KOPT-K1 (cell line): ENCODE measurements around the gene RBM7.

ENCODE experiments used
- H3K27ac ChIP-seq: fragments of 200-600 bp; sonication (generic); 2 replicates; pipeline ENCODE4 v1.5.1; 2016; ENCODE audit warnings: antibody characterized with exemption, mild to moderate bottlenecking, low read depth, low read length; ENCODE audit not compliant: poor library complexity, severe bottlenecking
- H3K36me3 ChIP-seq: fragments of 200-600 bp; sonication (generic); 2 replicates; pipeline ENCODE4 v1.5.1; 2017; ENCODE audit warnings: antibody characterized with exemption, mild to moderate bottlenecking, low read length, moderate library complexity; ENCODE audit not compliant: insufficient read depth
- H3K9me3 ChIP-seq: fragments of 200-600 bp; sonication (generic); 2 replicates; pipeline ENCODE4 v1.5.1; 2017; ENCODE audit warnings: antibody characterized with exemption, low read length, mild to moderate bottlenecking; ENCODE audit not compliant: insufficient read depth, poor library complexity, severe bottlenecking

The RBM7 gene

DNA sequence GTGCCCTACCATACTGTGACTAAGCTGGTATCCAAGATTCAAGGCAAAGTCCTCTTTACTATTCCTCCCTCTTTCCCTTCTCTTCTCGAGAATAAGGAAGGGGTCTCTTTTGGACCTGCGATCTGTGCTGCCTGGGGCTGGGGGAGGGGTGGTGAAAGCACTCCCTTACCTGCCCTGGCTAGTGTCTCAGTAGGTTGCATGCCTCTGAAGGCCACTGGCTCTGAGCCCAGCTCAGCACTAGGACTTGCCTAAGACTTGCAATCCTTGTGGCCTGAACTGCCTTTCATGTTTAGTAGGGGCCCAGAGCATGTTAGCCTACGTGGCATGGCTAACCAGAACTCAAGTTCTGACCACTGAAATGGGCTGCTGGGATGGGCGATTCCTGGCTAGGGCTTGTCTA, 25.8 kb downstream of the RBM7 start:
- no peaks in the 10 kb centered on the region for H3K9me3 ChIP-seq
- no peaks in the 10 kb centered on the region for H3K36me3 ChIP-seq
- H3K27ac ChIP-seq = no peak overlapping the region

DNA sequence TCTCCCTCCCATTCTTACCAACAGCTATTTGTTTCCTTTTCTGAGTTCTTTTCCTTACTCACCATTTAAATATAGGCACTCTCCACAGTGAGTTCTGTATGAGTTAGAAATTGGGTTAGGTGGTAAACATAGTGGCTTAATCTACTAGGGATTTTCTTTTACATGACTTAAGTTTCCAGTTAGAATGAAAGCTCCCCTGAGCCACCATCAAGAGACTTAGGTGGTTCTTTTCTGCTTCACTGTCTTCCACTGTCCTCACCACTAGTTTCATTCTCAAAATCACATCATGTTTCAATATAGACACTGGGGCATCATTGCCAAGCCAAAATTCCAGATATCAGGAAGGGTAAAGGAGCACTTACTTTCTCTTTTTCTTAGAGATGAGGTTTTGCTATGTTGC, 29.8 kb downstream of the RBM7 start:
- H3K36me3 ChIP-seq = no peaks in the 10 kb centered on the region
- no peak overlapping the region for H3K27ac ChIP-seq
- H3K9me3 ChIP-seq = no peaks in the 10 kb centered on the region

DNA sequence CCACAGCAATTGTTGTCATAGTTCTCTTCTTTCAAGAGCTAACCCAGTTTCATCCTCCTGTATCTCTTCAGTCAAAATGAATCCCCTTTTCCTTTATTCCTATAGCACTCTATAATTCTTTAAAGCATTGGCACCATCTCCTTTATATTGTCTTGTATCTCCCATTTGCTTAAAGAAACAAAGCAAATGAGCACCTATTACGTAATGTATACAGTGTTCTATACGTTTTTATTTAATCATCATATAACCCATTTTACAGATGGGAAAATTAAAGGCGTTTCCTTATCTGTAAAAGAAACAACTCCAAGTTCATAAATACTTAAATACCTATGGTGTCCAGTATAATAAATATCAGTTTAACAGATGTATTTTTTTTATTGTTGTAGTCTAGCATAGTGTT, 32.4 kb downstream of the RBM7 start:
- Histone ChIP-seq H3K27ac (no peak overlapping the region), H3K36me3 (no peaks in the 10 kb centered on the region), H3K9me3 (no peaks in the 10 kb centered on the region)

DNA sequence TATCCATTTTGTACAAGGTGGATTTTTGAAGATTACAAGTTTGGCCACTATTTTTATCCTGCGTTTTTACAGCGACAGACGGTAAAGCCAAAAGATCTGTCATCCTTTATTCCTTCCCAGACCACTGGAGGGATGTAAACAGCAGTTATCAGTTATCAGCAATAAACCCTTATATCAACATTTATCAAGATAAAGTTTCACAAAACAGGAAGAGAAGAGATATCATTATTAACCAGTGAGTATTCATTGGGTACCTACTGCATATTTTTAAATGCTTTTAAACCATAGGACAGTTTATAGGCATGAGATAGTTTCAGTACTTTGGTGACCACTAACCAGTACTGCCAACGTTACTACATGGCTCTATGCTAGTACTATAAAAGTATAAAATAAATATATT, 32.9 kb downstream of the RBM7 start:
- no peak overlapping the region for H3K27ac ChIP-seq
- H3K36me3 ChIP-seq = no peaks in the 10 kb centered on the region
- H3K9me3 ChIP-seq = no peaks in the 10 kb centered on the region

DNA sequence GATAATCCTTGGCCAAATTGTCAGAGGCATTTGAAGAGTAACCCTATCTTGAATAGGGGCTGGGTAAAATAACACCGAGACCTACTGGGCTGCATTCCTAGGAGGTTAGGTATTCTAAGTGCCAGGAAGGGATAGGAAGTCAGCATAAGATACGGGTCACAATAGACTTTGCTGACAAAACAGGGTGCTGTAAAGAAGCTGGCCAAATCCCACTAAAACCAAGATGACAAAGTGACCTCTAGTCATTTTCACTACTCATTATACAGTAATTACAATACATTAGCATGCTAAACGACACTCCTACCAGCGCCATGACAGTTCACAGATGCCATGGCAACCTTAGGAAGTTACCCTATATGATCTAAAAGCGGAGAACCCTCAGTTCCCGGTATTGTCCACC, 37.8 kb downstream of the RBM7 start:
- Histone ChIP-seq H3K27ac (no peak overlapping the region), H3K9me3 (no peaks in the 10 kb centered on the region), H3K36me3 (no peaks in the 10 kb centered on the region)

DNA sequence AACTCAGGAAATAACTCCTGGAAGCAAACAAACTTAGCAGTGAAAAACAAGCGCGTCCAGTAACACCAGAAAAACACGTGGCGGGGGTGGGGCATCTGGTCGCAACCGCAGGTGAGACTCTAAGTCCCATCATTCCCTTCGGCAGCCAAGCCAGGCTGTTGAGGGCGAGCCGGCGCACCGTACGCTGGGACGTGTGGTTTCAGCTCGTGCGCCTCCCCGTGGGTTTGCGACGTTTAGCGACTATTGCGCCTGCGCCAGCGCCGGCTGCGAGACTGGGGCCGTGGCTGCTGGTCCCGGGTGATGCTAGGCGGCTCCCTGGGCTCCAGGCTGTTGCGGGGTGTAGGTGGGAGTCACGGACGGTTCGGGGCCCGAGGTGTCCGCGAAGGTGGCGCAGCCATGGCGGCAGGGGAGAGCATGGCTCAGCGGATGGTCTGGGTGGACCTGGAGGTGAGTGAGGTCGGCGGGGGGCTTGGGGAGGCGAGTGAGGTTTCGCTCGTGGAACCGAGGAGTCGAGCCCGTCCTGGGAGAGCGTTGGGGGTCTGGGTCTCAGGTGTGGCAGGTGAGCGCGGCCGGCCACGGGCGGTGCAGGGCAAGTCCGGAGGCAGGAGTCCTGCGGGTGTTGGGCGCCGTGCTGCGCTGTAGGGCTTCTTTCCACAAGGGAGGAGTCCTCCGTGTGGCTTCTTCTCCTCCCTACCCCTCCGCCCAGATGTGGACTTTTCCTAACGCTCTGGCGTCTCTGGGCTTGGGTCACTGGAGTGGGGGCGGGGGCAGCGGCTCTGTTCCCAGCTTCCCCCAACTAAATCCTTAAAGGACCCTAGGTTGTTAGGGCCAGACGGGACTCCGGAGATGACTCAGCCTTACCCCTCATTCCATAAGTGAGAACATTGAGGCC, 39.0 kb downstream of the RBM7 start, which contains the start of gene REXO2:
REXO2 (plus strand) TSS at position 239 of the 892 bp plus-strand sequence; CDS start at position 301, 62 bp downstream.
- Histone ChIP-seq H3K27ac (peak within 1 kb of the TSS; percentile 63), H3K9me3 (no peaks in the 10 kb centered on the region), H3K36me3 (no peaks in the 10 kb centered on the region)

DNA sequence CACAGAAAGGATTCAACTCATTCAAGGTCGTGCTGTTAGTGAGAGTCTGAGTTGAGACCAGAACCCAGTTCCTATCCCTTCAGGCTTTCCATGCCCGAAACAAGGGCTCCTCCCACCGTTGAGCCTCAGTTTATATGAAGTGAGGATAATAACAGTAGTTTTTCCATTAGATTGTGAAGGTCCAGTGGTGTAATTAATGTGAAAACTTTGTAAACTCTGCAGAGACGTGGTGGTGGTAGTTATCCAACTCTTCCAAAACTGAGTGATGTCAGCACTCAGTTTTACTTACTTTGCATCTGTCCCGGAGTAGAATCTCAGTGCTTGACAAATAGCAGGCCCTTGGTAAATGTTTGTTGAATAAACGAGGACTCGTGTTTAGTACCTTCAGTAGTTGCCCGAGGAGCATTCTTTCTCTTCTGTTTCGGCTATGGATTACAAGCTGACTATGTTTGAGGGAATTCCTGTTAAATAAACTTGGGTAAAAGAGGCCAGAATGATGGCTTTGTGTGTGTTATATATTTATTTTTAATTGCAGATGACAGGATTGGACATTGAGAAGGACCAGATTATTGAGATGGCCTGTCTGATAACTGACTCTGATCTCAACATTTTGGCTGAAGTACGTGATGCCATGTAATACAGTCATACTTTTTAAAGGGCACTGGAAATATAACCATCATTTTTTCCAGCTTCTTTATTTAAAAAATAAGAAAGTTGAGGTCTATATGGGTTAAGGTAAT, 39.8 kb downstream of the RBM7 start:
- no peaks in the 10 kb centered on the region for H3K36me3 ChIP-seq
- H3K27ac ChIP-seq = peak overlapping the region; percentile 63
- no peaks in the 10 kb centered on the region for H3K9me3 ChIP-seq

DNA sequence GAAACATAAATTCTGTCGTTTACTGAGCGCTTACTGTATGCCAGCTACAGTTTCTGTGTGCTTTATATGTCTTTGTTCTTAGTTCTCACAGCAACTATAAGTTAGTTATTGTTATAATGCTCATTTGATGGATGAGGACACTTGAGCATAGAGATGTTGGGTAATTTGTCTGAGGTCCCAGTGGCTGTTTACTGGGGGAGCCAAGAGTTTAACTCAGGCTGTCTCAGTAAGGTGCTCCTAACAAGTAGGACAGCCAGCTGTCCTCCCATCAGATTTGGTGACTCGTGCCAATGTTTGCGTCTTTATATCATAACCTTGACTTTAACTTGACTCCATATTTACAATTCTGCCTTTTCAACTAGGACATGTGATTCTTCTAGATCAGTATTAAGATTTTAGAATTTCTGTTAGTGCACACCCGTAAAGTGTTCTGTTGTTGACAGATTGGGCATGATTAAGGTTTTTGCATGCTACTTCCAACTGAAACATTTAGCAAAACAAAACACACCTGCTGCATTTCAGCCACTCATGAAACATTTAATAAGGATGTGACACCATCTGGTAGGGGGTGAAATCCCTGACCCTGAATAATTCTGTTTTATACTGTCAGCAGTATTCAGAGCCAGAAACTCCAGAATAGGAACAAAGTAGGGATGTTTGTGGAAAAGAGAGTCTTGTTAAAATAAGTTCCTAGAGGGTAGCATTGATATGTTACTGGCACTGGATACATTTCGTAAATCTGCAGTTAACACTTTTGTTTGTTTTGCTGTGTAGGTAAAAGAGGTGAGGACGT, 40.7 kb downstream of the RBM7 start:
- Histone ChIP-seq H3K36me3 (no peaks in the 10 kb centered on the region), H3K27ac (no peak overlapping the region), H3K9me3 (no peaks in the 10 kb centered on the region)

DNA sequence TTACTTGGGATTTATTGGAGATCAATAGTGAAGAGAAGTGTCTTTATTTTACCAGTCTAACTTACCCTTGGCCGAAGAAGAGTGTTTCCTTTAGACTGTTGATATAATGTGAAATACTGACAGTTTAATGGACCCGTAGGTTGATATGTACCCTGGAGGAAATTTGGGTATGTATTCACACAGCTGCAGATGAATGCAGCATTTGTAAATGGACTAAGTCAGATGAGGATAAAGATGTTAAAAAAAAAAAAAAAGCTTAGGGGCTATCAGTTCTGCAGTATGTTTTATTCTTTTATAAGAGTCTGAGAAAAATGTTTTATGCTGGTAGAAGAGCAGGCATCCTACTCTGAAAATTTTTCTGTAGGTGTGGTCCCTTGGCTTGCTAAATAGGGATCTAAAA, 41.5 kb downstream of the RBM7 start:
- Histone ChIP-seq H3K27ac (no peak overlapping the region), H3K36me3 (no peaks in the 10 kb centered on the region), H3K9me3 (no peaks in the 10 kb centered on the region)

DNA sequence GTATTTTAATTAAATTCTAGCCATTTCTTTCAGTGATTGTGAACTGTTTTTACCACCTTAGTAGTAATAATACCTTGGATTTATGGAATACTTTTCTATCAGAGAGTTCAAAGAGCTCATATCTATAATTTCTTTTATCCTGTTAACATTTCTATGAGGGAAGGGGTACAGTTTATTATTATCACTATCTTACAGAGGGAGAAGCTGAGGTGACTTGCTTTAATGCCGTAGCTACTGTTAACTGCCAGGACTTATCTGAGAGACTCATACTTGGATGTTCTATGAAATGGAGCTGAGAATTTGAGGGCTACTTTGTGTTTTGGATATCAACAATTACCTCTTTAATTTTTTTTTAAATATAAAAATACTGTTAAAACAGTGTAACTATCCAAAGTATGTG, 42.1 kb downstream of the RBM7 start:
- H3K9me3 ChIP-seq = no peaks in the 10 kb centered on the region

DNA sequence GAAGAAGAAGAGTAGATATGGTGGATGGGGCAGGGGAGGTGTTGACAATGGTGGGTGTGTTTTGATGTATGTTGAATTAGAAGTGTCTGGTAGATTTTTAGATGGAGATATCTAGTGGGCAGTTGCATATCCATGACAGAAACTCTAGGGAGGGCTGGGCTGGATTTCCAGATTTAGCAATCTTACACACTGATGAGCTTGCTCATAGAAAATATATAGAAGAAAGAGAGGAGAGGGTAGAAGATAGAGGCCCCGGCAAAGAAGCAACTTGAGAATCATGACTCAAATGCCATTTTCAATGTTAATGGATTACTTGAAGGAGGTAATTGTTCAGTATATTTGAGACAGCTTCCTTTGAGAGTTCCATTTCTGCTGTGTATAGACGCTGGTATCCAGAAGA, 47.0 kb downstream of the RBM7 start:
- Histone ChIP-seq H3K36me3 (peaks cover 20% of the 10 kb centered on the region), H3K9me3 (no peaks in the 10 kb centered on the region), H3K27ac (no peak overlapping the region)

More for the DNA sequence above, 42.1 kb downstream of the RBM7 start:
- Histone ChIP-seq H3K27ac (no peak overlapping the region), H3K36me3 (no peaks in the 10 kb centered on the region)

DNA sequence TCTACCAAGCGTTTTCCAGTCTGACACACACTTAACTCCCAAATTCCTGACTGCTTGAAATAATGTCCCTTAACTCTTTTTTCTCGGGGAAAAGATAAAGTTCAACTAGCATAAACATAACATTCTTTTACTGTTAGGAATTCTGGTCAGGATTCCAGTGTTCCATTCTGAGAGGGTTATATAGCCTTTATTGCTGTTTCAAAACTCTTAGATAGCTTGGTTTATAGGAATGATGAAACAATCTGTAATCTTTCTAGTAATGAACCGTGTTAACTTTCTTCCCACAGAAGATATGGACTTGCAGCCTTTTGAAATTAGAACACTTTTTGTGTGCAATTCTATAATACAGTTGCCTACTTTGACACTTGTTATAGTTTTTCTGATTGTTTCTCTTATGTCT, 47.4 kb downstream of the RBM7 start:
- H3K9me3 ChIP-seq = no peaks in the 10 kb centered on the region
- H3K36me3 ChIP-seq = peaks cover 20% of the 10 kb centered on the region
- no peak overlapping the region for H3K27ac ChIP-seq

DNA sequence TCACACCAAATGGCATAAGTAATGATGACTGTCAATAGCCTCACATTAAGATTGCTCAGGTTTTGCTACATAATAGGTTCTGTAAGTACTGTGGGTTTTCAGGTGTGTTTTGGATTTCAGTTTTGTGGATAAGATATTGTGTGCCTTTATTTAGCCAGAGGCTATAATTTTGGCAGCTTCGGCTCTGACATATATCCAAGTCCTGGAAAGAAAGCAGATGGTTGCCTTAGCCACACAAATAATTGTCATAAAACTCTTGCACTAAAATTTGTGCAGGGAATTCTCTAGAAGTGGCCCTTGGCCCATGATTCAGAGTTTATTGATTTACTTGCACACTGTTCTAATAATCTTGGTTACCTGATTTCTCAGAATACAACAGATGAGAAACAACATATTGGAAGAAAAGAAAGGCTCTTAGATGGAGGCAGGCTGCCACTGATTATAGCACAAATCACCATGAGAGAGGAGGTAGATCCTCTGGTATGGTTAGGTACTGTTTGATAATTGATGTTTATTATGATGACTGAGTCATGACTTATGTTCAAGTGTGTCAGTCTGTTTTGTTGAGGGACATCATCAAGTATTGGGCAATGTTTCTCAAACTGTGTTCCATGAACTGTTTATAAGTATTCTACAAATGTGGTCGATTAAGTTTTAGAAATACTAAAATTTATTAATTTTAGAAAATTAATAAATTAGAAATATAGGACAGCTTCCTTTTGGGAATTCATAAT, 48.5 kb downstream of the RBM7 start:
- Histone ChIP-seq H3K9me3 (no peaks in the 10 kb centered on the region), H3K36me3 (peaks cover 20% of the 10 kb centered on the region), H3K27ac (no peak overlapping the region)

DNA sequence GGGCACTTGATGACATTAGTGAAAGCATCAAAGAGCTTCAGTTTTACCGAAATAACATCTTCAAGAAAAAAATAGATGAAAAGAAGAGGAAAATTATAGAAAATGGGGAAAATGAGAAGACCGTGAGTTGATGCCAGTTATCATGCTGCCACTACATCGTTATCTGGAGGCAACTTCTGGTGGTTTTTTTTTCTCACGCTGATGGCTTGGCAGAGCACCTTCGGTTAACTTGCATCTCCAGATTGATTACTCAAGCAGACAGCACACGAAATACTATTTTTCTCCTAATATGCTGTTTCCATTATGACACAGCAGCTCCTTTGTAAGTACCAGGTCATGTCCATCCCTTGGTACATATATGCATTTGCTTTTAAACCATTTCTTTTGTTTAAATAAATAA, 49.4 kb downstream of the RBM7 start:
- H3K27ac ChIP-seq = no peak overlapping the region
- peaks cover 20% of the 10 kb centered on the region for H3K36me3 ChIP-seq

More for the DNA sequence above, 49.4 kb downstream of the RBM7 start:
- H3K9me3 ChIP-seq = no peaks in the 10 kb centered on the region
